Activated CD8-positive, alpha-beta memory T cell treated with anti-CD3 and anti-CD28 coated beads for 36 hours (primary cell): ENCODE data around the gene CFAP61. TPM values are rescaled to one million over a fixed set of nuclear protein-coding genes. Genes with fewer than 3 reads are reported as not detected.
"Not testable (repeated sequence)": the region's sequence is repeated elsewhere in the genome, so short reads cannot be mapped to it uniquely, and the experiment has no call there.

Source experiments
- CTCF ChIA-PET: fragments of 350-600 bp; sonication (Branson Sonifier 250); formaldehyde crosslinking; loops from one replicate; lab custom pipeline; 2021; ENCODE audit warnings: antibody characterized with exemption; lab: Charles Lee
- POLR2A ChIA-PET: fragments of 350-600 bp; sonication (Branson Sonifier 250); formaldehyde crosslinking; loops from one replicate; lab custom pipeline; 2021; ENCODE audit warnings: antibody characterized with exemption; lab: Charles Lee
- total RNA-seq, 2 experiments: library from RNA; stranded (reverse); gene quantifications; one replicate each; pipeline ENCODE4 v1.2.3, GENCODE V29; 2021

The CFAP61 gene
- total RNA-seq, 2 experiments from 2014 or later, result 0.36 TPM; not detected in 1

DNA sequence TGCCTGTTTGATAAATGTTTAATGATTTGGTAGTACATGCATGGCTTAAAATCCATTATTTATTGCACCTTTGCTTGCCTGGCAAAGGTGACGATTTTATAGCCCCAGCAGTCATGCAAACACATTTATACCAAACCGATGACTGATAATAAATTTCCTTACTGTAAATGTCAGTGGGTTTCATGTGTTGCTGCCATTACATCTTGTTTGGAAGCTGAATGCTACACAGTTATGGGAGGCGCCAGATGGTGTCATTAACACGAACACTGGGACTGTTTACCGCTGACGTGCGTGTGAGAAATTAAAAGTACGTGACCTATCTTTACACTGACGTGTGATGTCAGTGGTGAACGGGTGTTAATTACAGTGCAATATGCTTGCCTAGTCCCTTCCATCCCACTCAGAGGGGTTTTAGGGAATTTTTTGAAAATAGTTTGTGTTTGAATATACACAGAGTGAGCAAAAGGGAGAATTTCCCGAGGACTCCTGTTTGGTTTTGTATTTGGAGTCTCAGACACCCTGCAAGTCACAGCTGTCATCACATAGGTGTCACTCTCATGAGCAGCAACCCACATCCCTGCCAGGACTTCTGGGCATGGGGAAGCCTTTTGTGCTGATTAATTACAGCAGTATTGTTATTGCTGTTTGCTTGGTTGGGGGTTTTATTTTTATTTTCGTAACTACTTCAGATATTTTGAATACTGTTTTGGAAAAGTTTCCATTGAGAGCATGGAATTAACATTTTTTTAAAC lies 163.8 kb downstream of the CFAP61 start:
- POLR2A ChIA-PET, result no interaction called here
- CTCF ChIA-PET, result no interaction called here

DNA sequence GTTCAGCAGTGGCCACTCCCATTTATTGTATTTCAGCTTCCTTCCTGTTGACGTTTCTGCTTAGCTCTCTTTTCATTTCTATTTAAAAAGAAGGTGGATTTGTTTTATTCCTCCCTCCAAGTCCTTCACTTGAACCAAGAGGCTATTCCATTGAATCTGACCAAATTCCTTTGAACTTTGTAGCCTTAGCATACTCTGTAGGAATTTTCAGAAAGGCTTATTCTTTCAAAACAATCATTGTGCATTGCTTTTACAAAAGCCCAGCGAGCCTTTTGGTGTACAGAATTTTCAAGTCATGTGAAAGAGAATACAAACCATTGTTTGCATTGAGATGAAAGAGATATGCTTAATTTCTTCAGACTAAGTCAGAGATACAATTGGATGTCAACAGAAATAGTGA lies 164.6 kb downstream of the CFAP61 start:
- ChIA-PET CTCF (no interaction called here), POLR2A (no interaction called here)

DNA sequence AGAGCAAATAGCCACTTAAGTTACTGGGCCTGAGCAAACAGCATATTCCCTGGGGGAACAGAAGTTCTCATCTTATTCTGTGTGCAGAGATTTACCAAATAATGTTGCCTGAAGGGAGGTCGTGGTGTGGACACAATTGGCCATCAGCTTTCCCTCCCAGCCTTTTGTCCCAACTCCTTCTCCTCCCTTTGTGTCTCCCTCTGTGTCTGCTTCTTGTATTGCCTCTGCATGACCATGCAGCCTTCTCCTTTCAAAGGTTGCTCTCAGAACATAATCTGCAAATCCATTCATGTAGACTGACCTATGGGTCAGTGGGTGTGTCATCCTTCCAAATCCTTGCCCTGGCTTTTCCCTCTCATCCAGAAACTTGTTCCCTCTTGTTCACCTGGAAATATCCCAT lies 165.3 kb downstream of the CFAP61 start:
- ChIA-PET CTCF (no interaction called here), POLR2A (no interaction called here)

DNA sequence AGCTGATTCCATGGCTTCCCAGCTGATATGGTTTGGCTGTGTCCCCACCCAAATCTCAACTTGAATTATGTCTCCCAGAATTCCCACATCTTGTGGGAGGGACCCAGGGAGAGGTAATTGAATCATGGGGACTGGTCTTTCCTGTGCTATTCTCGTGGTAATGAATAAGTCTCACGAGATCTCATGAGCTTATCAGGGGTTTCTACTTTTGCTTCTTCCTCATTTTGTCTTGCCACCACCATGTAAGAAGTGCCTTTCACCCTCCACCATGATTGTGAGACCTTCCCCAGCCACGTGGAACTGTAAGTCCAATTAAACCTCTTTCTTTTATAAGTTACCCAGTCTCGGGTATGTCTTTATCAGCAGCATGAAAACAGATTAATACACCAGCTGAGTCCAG lies 165.8 kb downstream of the CFAP61 start:
- CTCF ChIA-PET, POLR2A ChIA-PET: not testable (repeated sequence)

DNA sequence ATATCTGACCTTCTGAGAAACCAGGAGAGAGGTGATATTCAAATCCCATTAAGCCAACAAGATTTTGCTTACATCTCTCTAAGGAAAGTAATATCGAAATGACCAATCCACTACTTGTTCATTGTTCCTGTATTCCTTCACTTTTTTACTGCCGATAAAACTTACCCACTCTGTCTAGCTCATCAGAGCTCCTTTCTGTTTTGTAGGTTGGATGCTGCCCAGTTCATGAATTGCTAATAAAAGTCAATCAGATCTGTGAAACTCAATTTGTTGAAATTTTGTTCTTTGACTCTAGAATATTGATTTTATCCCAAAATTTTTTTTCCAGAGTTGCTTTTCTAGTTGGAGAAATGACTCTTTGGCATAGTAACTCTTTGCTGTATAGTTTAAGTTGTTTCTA lies 166.7 kb downstream of the CFAP61 start:
- CTCF ChIA-PET, result no interaction called here
- POLR2A ChIA-PET, result no interaction called here

DNA sequence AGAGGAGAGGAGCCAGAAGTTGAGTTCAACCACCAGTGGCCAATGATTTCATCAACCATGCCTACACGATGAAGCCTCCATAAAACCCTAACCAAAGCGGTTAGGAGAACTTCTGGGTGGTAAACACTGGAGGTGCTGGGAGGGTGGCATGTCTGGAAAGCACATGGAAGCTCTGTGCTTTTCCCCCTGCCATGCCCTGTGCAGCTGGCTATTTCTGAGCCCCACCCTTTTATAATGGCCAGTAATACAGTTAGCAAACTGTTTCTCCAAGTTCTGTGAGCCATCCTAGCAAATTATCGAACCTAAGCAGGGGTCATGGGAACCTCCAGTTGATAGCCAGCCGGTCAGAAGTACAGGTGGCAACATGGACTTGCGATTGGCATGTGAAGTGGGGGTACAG lies 167.8 kb downstream of the CFAP61 start:
- ChIA-PET CTCF (no interaction called here), POLR2A (no interaction called here)

DNA sequence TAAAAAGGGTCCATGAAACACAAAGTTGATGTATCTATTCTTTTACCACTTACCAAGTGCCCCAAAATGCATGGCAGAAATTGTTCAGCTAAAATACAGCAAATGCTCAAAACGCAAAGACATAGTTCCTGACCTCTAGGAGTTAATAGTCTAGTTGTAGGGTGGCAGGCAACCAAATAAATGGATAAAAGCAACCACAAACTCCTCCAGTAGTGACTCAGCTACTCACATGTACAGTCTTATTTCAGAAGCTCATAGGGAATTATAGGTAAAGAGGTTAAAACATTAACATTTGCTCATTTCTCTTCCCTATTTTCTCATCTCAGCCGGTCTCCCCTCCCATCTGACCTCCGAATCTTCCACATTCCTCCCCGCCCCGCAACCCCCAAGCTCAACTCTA lies 171.6 kb downstream of the CFAP61 start:
- ChIA-PET POLR2A (no interaction called here), CTCF (no interaction called here)

DNA sequence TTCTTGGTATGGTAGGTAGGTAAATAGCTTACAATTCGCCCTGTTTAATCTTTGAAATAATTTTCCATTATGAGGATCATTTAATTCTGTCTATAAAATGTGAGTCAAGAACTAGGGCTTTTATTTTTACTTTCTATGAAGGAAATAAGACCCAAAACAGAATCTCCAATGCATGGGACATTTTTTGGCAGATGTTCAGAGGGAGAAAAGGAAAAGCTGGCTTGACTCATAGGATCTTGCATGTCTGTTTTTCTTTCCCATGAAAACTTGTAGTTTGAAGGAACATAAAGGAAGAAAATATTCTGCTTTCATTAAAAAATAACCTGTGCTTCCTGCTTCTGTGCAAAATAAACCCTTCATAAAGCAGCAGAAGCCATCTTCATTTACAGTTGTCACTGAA lies 172.5 kb downstream of the CFAP61 start:
- CTCF ChIA-PET, result no interaction called here
- POLR2A ChIA-PET, result no interaction called here

DNA sequence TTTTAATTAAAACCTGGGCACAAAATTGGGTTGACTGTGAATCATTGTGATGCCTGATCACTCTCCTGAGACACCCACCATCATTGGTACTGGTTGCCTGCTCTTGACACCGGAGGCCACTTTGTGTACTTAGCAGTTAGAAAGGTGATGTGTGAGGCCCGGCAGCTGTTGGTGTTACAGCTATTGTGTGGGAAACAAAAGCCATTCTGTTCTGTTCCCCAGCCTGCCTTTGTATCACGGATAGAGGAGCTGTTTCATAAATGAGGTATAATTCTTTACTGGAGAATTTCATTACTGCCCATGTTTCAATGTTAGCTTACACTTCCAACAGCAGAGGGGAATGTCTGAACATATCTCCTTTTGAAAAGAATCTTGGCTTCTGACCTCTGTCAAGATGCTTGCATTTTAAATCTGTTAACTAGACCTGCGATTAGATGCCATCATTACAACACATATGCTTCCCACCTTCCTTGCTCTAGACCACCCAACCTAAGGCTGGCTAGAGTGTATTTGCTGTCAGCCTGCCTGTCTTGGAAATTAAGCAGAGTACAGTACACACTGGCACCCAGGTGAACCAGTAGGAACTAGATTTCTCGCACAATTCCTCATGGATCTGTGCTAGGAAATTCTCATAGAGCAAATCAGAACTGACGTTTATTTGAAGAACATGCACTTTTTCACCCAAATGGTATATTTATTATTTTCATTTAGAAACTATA lies 173.2 kb downstream of the CFAP61 start:
- ChIA-PET CTCF (no interaction called here), POLR2A (no interaction called here)

DNA sequence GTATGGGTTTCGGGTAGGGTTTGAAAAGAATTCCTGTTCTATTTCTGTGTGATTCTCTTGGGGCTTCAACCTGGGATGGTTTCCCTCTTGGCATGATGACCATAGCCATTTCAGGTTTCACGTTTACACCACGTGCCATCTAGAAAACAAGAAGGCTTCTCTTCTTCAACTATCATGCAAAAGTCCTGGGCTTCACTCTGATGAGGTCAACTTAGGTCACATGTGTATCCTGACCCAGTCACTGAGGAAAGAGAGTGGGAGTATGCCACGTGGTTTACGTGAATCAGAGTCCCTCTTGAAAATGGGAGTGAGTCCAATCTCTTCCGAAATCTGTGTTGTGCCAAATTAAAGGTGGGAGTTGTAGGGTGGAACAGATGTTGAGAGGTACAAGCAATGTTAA lies 174.2 kb downstream of the CFAP61 start:
- CTCF ChIA-PET, result no interaction called here

DNA sequence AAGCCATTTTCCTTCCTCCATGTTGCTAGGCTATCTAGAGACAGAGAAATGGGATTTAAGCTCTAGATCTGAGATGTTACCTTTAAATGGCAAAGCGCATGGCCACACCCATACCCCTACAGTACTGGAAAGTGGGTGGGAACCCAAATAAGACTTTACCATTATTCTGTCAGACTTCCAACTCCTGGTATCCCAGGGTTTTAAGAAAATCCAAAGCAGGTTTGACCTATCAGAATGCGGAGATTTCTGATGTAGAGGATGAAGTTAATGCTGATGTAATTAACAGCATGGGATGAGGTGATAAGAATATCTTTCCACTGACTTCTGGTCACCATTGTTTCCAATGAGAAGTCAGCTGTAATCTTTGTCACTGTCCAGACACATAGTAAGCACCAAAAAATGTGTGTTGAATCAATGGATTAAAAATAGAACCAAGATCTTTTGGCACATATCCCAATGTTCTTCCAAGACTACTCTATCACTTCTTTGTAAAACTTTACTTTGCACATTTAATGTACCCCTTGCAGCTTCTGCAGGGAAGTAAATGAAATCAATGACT lies 174.8 kb downstream of the CFAP61 start:
- ChIA-PET POLR2A (no interaction called here), CTCF (no interaction called here)

More for the DNA sequence above, 174.2 kb downstream of the CFAP61 start:
- POLR2A ChIA-PET, result no interaction called here

DNA sequence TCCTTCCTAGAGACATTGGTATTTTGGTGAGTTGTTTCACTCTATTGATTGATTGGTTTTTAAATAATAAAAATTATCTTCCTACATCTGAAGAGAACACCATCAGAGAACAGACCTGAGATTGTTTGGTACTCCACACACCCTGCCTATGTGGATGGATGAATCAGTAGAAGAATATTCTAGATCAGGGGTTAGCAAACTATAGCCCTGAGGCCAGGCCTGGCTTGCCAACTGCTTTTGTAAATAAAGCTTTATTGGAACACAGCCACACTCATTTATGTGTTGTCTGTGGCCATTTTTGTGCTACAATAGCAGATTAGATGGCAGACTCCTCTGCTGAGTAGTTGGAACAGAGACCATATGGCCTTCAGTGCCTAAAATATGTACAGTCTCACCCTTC lies 176.0 kb downstream of the CFAP61 start:
- POLR2A ChIA-PET, result no interaction called here
- CTCF ChIA-PET, result no interaction called here

DNA sequence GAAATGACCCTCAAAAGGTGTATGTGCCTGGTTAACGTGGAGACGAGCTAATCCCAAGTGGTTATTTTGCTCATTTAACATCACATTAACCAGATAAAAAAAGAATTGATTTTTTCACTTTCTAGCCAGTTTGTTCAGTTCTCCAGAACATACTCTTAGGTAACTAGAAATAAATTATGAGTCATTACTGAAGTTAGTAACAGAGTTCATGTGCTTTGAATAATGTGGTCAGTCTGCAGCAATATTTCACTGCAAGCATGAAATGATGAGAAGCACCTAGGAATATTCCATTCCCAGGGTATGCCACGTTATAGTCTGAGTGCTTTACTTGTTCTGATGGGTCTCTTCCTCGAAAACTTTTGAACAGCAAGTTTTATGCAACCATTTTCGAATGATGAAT lies 177.3 kb downstream of the CFAP61 start:
- POLR2A ChIA-PET, result no interaction called here

DNA sequence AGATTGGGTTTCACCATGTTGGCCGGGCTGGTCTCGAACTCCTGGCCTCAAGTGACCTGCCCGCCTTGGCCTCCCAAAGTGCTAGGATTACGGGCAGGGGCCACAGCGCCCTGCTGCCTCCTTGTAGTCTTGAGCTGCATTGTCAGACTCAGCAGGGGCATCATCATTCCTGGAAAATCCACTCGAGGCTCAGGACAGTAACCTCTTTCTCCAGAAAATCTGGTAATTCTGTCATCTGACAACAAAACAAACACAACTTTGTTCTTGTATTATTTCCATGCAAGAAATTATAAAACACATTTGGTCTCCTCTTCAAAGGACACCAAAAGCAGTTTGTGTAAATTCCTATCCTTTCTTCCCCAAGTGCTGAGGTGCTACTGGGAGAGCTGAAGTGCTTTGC lies 178.4 kb downstream of the CFAP61 start:
- ChIA-PET POLR2A (no interaction called here), CTCF (no interaction called here)

More for the DNA sequence above, 177.3 kb downstream of the CFAP61 start:
- CTCF ChIA-PET, result no interaction called here

DNA sequence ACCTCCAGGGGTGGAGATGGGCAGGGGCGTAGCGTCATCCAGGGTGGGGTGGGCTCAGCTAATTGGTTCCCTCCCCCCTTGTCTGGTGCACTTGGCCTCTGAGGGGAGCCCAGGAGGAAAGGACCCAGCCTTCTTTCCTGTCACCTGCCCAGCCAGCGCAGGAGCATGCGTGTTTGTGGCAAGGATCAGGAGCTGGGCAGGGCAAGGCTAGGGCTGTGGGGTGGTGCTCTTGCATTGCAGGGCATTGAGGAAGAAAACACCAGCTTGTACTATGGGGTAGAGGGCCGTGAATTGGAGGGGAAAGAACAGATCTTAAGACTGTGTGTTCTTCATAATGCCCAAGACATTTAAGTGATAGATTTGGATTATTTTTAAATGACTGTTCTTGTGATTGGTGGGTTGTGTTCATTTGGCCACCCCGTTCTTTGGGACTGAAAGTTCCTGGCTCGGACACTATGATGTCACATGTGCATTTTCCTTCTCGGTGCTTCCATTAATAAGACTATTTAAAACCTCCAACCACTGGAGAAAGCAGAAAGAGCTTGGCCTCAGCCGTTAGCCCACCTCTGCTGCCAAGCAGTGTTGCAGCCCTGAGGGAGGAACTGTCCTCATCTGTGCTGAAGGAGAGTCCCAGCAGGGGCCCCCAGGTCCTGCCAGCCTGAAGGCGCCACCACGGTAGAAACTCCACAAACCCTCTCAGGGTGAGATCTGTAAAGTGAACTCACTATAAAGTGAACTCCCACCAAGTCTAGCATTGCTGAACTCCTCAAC lies 179.4 kb downstream of the CFAP61 start:
- POLR2A ChIA-PET, result no interaction called here

DNA sequence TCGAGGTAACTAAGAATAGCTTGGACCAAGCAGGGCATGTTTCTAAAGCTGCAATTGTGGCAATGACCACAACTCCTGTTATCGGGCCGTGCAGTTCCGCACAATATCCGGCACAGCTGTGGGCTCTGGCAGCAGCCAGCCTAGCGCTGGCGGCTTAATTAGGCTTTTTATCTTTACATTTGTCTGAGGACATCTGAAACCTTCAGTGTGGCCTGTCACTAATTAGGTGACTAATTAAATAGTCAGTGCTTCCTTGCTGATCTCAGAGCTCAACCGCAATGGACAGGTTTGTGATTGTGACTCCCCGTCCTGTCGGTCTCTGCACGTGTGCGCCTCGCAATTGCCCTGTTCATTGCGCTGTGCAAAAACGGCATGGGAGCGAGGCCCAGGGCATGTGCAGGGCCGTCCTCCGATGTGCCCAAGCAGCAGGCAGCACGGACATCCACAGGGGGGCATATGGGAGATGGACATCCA lies 180.7 kb downstream of the CFAP61 start:
- CTCF ChIA-PET, result no interaction called here
- POLR2A ChIA-PET, result no interaction called here

More for the DNA sequence above, 179.4 kb downstream of the CFAP61 start:
- CTCF ChIA-PET, result no interaction called here

DNA sequence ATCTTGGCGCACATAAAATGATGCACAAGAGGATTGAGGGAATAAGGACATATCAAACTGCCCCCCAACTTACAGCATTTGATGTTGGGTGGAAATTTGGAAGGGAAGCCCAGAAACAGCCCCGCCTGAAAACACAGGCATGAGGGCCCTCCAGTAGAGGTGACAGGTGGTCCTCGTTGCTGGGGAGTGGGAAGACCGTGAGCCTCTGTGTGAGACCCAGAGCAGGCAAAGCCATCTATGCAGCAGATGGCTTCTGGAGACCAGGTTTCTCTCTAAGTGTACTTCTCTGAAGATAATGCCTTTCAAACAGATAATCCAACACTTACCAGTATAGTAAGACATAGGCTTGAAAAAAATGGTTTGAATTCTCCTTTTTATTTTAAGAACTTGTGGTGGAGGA lies 183.3 kb downstream of the CFAP61 start:
- CTCF ChIA-PET, result no interaction called here

DNA sequence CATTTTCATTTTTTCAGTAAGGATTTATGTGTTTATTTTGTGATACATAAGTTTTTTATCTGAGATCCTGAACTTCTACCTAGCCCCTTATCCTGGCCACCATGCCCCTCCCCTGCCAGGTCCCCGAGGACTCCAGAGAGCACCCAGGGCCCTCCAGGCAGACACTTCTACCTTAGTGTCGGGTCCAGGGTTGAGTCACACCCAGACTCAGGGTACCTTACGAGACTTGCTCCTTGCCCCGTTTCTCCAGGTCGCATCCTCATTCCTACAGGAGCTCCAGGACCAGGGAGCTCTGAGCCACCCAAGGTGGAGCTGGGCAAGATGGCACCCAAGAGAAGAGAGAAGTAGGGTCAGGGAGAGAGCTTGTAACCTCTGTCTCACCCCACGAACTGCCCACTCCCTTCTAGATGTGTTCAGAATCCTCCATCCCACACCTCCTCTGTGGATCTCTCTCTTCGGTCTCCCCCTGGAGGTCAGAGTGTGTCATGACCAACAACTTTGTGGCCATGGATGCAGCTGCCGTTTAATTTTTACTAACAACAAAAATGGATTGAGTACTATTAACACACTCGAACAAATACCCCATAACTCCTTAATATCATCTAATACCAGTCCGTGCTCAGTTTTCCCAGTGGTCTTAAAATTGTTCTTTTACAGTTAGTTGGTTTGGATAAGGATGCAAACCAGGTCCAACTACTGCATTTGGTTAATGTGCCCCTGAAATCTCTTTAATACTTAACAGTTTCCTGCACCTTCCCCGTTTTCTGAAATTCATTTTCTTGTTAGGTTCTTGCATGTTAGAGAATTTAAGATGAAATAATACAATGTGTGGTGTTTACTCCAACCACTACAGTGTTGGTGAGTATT lies 185.0 kb downstream of the CFAP61 start:
- CTCF ChIA-PET, result interaction anchor here (1.2 kb wide), 1 partner anchor 17 kb away, joined by 3 read pairs; no protein-coding TSS in a partner anchor
- POLR2A ChIA-PET, result no interaction called here

More for the DNA sequence above, 183.3 kb downstream of the CFAP61 start:
- POLR2A ChIA-PET, result no interaction called here

DNA sequence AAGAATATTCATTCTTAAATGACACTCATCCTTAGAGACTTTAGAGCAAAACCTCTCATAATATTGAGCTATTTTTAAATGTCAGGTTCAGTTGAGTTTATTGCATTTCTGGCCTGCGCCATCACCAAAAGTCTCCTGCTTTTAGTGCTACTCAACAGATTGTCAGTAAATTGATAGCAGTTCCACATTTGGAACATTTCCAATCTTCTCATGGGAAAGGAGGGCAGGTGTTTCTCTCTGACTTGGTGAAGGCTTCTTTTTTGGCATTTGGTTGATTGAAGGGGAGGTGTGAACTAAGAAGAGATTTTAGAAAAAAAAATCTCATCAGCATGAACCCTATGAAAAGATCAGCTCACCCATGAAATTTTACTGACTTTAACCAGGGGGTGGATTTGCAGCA lies 189.6 kb downstream of the CFAP61 start:
- POLR2A ChIA-PET, result no interaction called here
- CTCF ChIA-PET, result no interaction called here
